Hepatic stellate cell (primary cell): Measurements from ENCODE around the gene CEBPE.

Experiments
- DNase-seq: peaks from one replicate; pipeline ENCODE4 v3.0.0; 2011; ENCODE audit warnings: low spot score

The CEBPE gene

GRCh38 chr14:23118506-23119362, at the start of gene CEBPE:
CEBPE (minus strand) TSS chr14:23119255; CDS start chr14:23119091, 164 bp downstream.
- DNase-seq = no peak

DNA sequence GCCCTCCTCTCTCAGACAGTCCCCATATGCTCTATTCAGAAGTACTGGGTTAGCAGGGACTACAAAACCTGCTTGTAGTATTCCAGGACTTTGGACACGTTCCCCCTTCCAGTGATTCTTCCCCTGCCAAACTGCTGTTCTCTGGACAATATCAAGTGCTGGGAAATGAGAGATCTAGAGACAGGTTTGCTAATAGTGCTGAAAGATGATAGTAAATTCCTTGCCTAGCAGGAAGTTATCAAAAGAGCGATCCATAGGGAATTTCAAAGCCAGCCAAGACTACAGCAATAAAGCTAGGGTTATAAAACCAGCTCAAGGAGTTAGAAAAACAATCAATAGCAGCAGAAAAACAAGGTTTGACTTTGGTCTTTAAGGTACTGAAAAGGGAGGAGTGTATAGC, 49.2 kb upstream of the CEBPE start:
- no peak for DNase-seq

GRCh38 chr14:23167116-23167847, 48.2 kb upstream of the CEBPE start:
- DNase-seq = no peak

GRCh38 chr14:23164949-23165348, 45.9 kb upstream of the CEBPE start:
- DNase-seq = no peak

- DNase-seq = no peak
Observed at GRCh38 chr14:23164250-23164649, 45.2 kb upstream of the CEBPE start.

- no peak for DNase-seq
Observed at GRCh38 chr14:23163830-23164229, 44.8 kb upstream of the CEBPE start.

DNA sequence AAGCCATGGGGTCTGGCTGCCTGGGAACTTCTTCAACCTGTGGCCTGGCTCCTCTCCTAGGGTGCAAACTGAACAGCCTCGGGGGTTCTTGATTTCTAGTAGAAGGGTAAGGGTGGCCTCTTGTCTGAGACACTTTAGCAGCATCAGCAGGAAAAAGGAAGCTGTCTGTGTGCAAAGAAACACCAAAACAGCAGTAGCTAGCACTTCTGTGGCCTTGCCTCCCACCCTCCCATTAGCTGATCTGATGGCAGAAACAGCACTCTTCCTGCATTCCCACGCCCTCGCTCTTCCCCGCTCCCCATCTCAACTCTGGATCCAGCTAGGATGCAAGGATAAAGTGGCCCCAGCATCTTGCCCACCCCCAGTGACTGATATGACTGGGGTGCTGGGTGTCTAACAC, 43.7 kb upstream of the CEBPE start:
- DNase-seq = no peak

DNA sequence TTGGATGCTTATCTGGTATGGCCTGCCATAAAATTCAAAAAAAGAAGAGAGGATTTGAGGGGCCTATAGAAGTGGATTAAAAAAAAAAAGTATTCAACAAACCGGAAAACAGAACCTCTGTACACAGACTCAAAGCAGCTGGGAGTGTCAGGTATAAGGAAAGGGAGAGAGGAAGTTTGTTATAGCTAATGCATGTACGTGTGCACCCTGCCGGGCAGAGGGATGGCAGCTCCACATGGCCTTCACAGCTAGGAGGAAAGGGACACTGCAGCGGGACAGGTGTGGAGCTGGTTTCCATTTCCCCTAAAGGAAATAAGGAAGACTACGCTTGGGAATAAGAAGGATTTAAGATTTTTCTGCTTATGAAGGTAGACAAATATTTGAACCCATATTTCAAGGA, 43.0 kb upstream of the CEBPE start:
- DNase-seq = no peak

DNA sequence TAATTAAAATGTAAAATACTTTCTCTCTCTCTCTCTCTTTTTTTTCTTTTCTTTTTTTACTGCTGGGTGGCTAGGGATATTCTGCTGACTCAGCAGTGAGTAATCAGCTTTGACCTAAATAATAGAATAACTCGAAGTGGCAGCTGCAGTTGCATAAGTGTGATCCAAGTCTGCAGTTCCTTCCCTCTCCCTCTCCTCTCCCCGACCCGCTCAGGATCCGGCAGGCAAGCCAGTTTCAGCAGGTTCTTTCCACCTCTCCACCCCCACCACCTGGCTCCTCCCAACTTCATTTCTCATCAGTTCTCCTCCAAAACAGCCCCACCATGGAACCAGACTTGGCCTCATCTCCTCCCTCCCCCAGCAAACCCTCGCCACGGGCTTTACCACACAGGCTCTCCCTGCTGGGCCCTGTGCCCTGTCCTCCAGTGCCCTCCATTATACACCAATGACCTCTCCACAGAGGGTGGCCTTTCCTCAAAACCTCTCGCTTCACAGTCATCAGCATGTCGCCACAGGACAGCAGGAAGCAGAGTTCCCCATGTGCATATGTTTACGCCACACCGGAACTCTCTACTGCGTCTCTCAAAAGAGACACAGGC, 42.0 kb upstream of the CEBPE start:
- peak; percentile 40 for DNase-seq

DNA sequence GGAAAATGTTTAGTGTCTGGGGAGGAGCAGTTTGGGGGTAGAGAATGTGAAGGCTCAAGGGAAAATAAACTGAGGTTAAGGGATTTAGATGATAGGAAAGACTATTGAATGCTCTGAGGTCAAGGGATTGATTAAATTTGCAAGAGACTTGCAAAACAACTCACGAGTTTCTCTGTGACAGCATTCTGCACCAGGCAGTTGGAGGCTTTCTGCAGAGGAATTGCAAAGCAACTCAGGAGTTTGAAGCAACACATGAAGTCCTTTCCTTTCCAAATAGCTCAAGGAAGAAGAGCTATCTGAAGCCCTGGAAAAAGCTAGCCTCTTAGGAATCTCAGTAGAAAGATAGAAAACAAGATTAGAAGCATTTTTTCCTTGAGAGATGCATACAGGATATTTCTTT, 40.5 kb upstream of the CEBPE start:
- DNase-seq = no peak

- DNase-seq = no peak
Observed at GRCh38 chr14:23158779-23159178, 39.7 kb upstream of the CEBPE start.

- peak; percentile 87 for DNase-seq
Observed at GRCh38 chr14:23154964-23155587, 36.0 kb upstream of the CEBPE start.

GRCh38 chr14:23153851-23154796, 35.1 kb upstream of the CEBPE start:
- peak; percentile 65 for DNase-seq

DNA sequence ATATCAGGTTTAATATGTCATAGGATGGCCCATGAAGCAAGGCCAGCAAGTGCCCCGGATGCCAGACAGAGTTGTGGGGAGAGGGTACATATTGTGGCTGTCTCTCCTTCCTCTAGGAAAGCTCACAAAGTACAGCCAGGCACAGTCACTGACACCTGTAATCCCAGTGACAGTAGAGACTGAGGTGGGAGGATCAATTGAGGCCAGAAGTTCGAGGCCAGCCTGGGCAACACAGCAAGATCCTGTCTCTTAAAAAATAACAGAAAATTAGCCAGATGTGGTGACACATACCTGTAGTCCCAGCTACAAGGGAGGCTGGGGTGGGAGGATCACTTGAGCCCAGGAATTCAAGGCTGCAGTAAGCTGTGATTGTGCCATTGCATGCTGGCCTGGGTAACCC, 32.3 kb upstream of the CEBPE start:
- DNase-seq = no peak

- no peak for DNase-seq
Observed at GRCh38 chr14:23149745-23150144, 30.7 kb upstream of the CEBPE start.

- DNase-seq = no peak
Observed at GRCh38 chr14:23148591-23149249, 29.7 kb upstream of the CEBPE start.

DNA sequence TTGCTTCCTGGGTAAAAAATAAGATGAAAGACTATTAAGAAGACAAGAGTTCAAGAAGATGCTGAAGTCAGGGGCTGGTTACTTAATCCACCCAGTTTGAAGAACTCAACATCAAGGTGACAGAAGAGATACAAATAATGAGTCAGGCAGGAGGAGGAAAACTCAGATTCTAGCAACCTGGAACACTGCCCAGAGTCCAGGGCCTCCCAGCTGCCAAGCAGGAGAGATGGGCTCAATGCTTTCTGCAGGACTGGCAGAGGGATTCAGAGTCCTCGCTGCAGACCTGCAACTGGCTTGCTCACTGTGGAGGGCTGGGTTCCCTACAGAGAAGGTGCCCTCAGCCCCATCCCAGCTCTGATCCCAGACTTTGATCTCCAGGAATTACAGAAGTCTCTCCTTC, 28.6 kb upstream of the CEBPE start:
- no peak for DNase-seq

GRCh38 chr14:23146980-23147379, 27.9 kb upstream of the CEBPE start:
- DNase-seq = no peak

DNA sequence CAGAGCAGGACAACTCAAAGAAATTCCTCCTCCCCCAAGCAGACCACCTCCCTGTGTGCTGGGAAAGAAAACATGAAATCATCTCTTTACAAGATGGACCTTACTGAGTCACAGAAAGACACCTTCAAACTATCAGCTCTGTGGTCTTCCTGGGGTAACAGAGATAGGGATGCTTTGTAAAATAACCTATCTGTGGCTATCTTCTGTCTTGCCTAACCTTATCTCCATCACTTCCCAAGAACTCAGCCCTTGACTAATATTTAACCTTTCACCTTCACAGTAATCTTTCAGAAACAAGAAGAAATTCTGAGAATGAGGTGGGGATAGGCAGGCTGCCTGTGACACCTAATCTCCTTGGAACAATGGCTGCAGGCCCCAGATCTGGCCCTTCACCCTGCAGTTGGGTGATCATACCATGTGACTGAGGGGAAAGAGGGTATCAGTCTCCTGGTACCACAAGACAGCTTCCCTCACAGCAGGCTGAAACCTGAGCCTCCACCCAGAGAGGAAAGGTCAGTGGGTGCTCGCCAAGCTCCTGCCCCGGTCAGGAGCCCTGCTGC, 27.4 kb upstream of the CEBPE start:
- DNase-seq = no peak

DNA sequence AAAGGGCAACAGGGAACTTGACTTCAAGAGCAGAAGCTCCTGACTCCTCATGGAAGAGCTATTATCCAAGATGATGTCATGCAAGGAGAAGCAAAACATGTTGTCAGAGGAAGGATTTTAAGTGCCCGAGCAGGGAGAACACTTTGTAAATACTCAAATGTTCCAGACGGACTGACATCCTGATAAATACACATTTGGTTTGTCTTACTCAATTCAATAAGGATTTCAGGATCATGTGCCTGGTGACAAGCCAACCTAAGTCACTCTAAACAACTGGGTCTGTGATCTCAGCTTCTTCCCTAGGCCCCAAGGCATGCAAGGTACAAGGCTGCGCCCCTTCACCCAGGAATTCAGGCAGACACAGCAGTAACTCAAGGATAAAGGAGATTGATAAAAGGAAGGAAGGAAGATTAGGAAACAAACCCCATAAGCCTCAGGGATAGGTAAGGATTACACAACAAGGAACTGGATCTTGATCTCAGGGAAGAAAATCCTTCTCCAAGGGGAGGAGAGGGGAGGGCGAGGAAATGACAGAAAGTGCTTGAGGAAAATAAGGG, 26.8 kb upstream of the CEBPE start:
- DNase-seq = no peak
